ENCODE results near the gene C3AR1. TPM values are rescaled to one million over a fixed set of nuclear protein-coding genes. Genes with fewer than 3 reads are reported as not detected.

Gene C3AR1
- total RNA-seq, 1 experiment from 2014 or later = 0.09 TPM

DNA sequence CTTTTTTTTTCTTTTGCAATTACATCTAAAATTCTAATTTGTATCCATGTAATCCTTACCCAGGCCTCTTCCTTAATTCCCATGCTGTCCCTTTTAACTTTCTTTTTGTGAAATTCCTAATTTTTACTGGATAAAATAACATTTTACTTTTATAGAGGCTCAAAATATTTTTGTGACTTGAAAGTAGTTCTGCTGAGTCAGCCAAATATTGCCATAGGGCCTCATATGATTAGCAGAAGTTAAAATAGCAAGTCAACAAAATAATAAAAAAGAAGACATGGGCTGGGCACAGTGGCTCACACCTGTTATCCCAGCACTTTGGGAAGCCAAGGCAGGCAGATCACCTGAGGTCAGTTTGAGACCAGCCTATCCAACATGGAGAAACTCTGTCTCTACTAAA lies 2.0 kb downstream of the C3AR1 start:
- ATAC-seq (no peak), DNase-seq (ENCODE audit: low spot score) (no peak)
- Mint-ChIP-seq H3K9me3 (no peaks in the 10 kb centered on the region), H3K27me3 (ENCODE audit: low read depth) (no peaks in the 10 kb centered on the region), H3K4me3 (no peak overlapping the region), H3K4me1 (no peaks in the 10 kb centered on the region), H3K36me3 (no peaks in the 10 kb centered on the region), H3K27ac (no peak overlapping the region)
- CTCF ChIA-PET = interaction anchor here (0.6 kb wide), 1 partner anchor 175 kb away, joined by 4 read pairs; no protein-coding TSS in a partner anchor
- TF ChIP-seq, protein P1, sequence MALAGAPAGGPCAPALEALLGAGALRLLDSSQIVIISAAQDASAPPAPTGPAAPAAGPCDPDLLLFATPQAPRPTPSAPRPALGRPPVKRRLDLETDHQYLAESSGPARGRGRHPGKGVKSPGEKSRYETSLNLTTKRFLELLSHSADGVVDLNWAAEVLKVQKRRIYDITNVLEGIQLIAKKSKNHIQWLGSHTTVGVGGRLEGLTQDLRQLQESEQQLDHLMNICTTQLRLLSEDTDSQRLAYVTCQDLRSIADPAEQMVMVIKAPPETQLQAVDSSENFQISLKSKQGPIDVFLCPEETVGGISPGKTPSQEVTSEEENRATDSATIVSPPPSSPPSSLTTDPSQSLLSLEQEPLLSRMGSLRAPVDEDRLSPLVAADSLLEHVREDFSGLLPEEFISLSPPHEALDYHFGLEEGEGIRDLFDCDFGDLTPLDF (CRISPR knock-in tag; IDR thresholded peaks at IDR 0.05) = no peak
- TF ChIP-seq RELA (CRISPR knock-in tag; IDR thresholded peaks at IDR 0.05; ENCODE audit: borderline replicate concordance) (no peak), MXD4 (CRISPR knock-in tag; IDR thresholded peaks at IDR 0.05; ENCODE audit: borderline replicate concordance) (no peak), ATF1 (CRISPR knock-in tag; IDR thresholded peaks at IDR 0.05) (no peak), SP1 (CRISPR knock-in tag; conservative IDR thresholded peaks at IDR 0.05) (no peak), NR1H2 (CRISPR knock-in tag; IDR thresholded peaks at IDR 0.05) (no peak), ZBTB21 (CRISPR knock-in tag; IDR thresholded peaks at IDR 0.05; ENCODE audit: borderline replicate concordance) (no peak), ESRRA (CRISPR knock-in tag; IDR thresholded peaks at IDR 0.05; ENCODE audit: borderline replicate concordance) (no peak), ETV6 (CRISPR knock-in tag; IDR thresholded peaks at IDR 0.05) (no peak), ZNF263 (CRISPR knock-in tag; IDR thresholded peaks at IDR 0.05; ENCODE audit: low read depth) (no peak), GTF2I (CRISPR knock-in tag; conservative IDR thresholded peaks at IDR 0.05) (no peak), TP53 (CRISPR knock-in tag; IDR thresholded peaks at IDR 0.05) (no peak), ZNF396 (CRISPR knock-in tag; IDR thresholded peaks at IDR 0.05; ENCODE audit: borderline replicate concordance) (no peak), ZNF423 (CRISPR knock-in tag; IDR thresholded peaks at IDR 0.05) (no peak)
- TF ChIP-seq, protein P2, sequence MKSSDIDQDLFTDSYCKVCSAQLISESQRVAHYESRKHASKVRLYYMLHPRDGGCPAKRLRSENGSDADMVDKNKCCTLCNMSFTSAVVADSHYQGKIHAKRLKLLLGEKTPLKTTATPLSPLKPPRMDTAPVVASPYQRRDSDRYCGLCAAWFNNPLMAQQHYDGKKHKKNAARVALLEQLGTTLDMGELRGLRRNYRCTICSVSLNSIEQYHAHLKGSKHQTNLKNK (CRISPR knock-in tag; IDR thresholded peaks at IDR 0.05) = no peak
- TF ChIP-seq, protein P3, sequence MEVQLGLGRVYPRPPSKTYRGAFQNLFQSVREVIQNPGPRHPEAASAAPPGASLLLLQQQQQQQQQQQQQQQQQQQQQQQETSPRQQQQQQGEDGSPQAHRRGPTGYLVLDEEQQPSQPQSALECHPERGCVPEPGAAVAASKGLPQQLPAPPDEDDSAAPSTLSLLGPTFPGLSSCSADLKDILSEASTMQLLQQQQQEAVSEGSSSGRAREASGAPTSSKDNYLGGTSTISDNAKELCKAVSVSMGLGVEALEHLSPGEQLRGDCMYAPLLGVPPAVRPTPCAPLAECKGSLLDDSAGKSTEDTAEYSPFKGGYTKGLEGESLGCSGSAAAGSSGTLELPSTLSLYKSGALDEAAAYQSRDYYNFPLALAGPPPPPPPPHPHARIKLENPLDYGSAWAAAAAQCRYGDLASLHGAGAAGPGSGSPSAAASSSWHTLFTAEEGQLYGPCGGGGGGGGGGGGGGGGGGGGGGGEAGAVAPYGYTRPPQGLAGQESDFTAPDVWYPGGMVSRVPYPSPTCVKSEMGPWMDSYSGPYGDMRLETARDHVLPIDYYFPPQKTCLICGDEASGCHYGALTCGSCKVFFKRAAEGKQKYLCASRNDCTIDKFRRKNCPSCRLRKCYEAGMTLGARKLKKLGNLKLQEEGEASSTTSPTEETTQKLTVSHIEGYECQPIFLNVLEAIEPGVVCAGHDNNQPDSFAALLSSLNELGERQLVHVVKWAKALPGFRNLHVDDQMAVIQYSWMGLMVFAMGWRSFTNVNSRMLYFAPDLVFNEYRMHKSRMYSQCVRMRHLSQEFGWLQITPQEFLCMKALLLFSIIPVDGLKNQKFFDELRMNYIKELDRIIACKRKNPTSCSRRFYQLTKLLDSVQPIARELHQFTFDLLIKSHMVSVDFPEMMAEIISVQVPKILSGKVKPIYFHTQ (CRISPR knock-in tag; IDR thresholded peaks at IDR 0.05) = no peak
- TF ChIP-seq, protein P4, sequence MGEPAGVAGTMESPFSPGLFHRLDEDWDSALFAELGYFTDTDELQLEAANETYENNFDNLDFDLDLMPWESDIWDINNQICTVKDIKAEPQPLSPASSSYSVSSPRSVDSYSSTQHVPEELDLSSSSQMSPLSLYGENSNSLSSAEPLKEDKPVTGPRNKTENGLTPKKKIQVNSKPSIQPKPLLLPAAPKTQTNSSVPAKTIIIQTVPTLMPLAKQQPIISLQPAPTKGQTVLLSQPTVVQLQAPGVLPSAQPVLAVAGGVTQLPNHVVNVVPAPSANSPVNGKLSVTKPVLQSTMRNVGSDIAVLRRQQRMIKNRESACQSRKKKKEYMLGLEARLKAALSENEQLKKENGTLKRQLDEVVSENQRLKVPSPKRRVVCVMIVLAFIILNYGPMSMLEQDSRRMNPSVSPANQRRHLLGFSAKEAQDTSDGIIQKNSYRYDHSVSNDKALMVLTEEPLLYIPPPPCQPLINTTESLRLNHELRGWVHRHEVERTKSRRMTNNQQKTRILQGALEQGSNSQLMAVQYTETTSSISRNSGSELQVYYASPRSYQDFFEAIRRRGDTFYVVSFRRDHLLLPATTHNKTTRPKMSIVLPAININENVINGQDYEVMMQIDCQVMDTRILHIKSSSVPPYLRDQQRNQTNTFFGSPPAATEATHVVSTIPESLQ (CRISPR knock-in tag; IDR thresholded peaks at IDR 0.05) = no peak
- TF ChIP-seq, protein P5, sequence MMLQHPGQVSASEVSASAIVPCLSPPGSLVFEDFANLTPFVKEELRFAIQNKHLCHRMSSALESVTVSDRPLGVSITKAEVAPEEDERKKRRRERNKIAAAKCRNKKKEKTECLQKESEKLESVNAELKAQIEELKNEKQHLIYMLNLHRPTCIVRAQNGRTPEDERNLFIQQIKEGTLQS (CRISPR knock-in tag; conservative IDR thresholded peaks at IDR 0.05) = no peak
- TF ChIP-seq, protein P6, sequence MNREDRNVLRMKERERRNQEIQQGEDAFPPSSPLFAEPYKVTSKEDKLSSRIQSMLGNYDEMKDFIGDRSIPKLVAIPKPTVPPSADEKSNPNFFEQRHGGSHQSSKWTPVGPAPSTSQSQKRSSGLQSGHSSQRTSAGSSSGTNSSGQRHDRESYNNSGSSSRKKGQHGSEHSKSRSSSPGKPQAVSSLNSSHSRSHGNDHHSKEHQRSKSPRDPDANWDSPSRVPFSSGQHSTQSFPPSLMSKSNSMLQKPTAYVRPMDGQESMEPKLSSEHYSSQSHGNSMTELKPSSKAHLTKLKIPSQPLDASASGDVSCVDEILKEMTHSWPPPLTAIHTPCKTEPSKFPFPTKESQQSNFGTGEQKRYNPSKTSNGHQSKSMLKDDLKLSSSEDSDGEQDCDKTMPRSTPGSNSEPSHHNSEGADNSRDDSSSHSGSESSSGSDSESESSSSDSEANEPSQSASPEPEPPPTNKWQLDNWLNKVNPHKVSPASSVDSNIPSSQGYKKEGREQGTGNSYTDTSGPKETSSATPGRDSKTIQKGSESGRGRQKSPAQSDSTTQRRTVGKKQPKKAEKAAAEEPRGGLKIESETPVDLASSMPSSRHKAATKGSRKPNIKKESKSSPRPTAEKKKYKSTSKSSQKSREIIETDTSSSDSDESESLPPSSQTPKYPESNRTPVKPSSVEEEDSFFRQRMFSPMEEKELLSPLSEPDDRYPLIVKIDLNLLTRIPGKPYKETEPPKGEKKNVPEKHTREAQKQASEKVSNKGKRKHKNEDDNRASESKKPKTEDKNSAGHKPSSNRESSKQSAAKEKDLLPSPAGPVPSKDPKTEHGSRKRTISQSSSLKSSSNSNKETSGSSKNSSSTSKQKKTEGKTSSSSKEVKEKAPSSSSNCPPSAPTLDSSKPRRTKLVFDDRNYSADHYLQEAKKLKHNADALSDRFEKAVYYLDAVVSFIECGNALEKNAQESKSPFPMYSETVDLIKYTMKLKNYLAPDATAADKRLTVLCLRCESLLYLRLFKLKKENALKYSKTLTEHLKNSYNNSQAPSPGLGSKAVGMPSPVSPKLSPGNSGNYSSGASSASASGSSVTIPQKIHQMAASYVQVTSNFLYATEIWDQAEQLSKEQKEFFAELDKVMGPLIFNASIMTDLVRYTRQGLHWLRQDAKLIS (CRISPR knock-in tag; IDR thresholded peaks at IDR 0.05; ENCODE audit: borderline replicate concordance) = no peak
- POLR2A ChIA-PET = no interaction called here
